Spinal cord (tissue), 10 donors: ENCODE measurements around the gene AFF1. TPM values are rescaled to one million over a fixed set of nuclear protein-coding genes. Genes with fewer than 3 reads are reported as not detected.
A peak's percentile ranks its signal among the peaks of the same experiment; 100 is the strongest.

Source experiments
- DNase-seq, 6 donors: peaks; one replicate each; pipeline versions ENCODE4 v3.0.0 to v3.0.0-alpha.2; 2013 to 2015; ENCODE audit warnings: low spot score in 6 of 6, low read depth in 4 of 6
- H3K27ac ChIP-seq: one replicate; pipeline ENCODE4 v1.5.1; 2013; ENCODE audit warnings: low read depth, low read length, control low read depth
- H3K27me3 ChIP-seq: one replicate; pipeline ENCODE4 v1.6.1; 2013; ENCODE audit warnings: low read length; ENCODE audit not compliant: control insufficient read depth, insufficient read depth
- H3K36me3 ChIP-seq: one replicate; pipeline ENCODE4 v1.6.1; 2013; ENCODE audit warnings: low read length; ENCODE audit not compliant: control insufficient read depth, insufficient read depth
- H3K4me1 ChIP-seq: one replicate; pipeline ENCODE4 v1.6.1; 2013; ENCODE audit warnings: low read length; ENCODE audit not compliant: control insufficient read depth, insufficient read depth
- H3K4me3 ChIP-seq: one replicate; pipeline ENCODE4 v1.5.1; 2013; ENCODE audit warnings: low read depth, low read length, control low read depth
- H3K9me3 ChIP-seq: one replicate; pipeline ENCODE4 v1.6.1; 2013; ENCODE audit warnings: low read length; ENCODE audit not compliant: control insufficient read depth, insufficient read depth
- WGBS: methylation state at CpG from one replicate; pipeline ENCODE4 v1.1.5; 2013; ENCODE audit warnings: missing lambda C conversion rate; ENCODE audit not compliant: insufficient coverage; 5-methylcytosine and 5-hydroxymethylcytosine counted together
- polyA plus RNA-seq, 2 donors: library from polyadenylated mRNA; unstranded; fragments of 120-200 nt; gene quantifications; one replicate each; pipeline ENCODE4 v1.2.1, GENCODE V29; 2013; ENCODE audit not compliant: insufficient read length in 2 of 2
- total RNA-seq, 2 donors: library from RNA; depleted of rRNA in 1 of 2; stranded (reverse); fragments of 120-200 nt in 1 of 2; fragments of >200 nt in 1 of 2; gene quantifications; one replicate each; pipeline versions ENCODE4 v1.2.3 to v1.2.4, GENCODE V29; 2013 to 2014
- donor health status: healthy.

Gene AFF1
- total and polyA plus RNA-seq, 4 donors: 14.2 to 24.6 (median 18.4) TPM

GRCh38 chr4:87093443-87094123 lies 158.8 kb downstream of the AFF1 start:
- DNase-seq: peak in 2 of 6 donors; percentile 75 to 78
- H3K27ac ChIP-seq: no peak overlapping the region
- H3K9me3 ChIP-seq: no peaks in the 10 kb centered on the region
- WGBS: 46% methylated on average over 4 of the region's 4 CpGs
- H3K36me3 ChIP-seq: no peaks in the 10 kb centered on the region
- H3K4me1 ChIP-seq: no peaks in the 10 kb centered on the region
- no peak overlapping the region for H3K4me3 ChIP-seq
- H3K27me3 ChIP-seq: no peaks in the 10 kb centered on the region

- H3K4me1 ChIP-seq: no peaks in the 10 kb centered on the region
These were observed 162.3 kb downstream of the AFF1 start for GRCh38 chr4:87097075-87097474.

GRCh38 chr4:87100168-87100567 lies 165.4 kb downstream of the AFF1 start:
- WGBS: 25% methylated on average over 1 of the region's 1 CpG
- H3K4me3 ChIP-seq: no peak overlapping the region
- H3K4me1 ChIP-seq: no peaks in the 10 kb centered on the region
- H3K36me3 ChIP-seq: no peaks in the 10 kb centered on the region
- no peaks in the 10 kb centered on the region for H3K27me3 ChIP-seq
- no peaks in the 10 kb centered on the region for H3K9me3 ChIP-seq
- H3K27ac ChIP-seq: no peak overlapping the region
- no peak for DNase-seq

More at GRCh38 chr4:87097075-87097474, 162.3 kb downstream of the AFF1 start:
- H3K27ac ChIP-seq: no peak overlapping the region
- no peaks in the 10 kb centered on the region for H3K9me3 ChIP-seq
- no peak overlapping the region for H3K4me3 ChIP-seq
- H3K27me3 ChIP-seq: no peaks in the 10 kb centered on the region
- no peak for DNase-seq
- WGBS: 38% methylated on average over 1 of the region's 4 CpGs
- no peaks in the 10 kb centered on the region for H3K36me3 ChIP-seq

- no peak overlapping the region for H3K4me3 ChIP-seq
- H3K27ac ChIP-seq: no peak overlapping the region
- no peaks in the 10 kb centered on the region for H3K4me1 ChIP-seq
- H3K36me3 ChIP-seq: no peaks in the 10 kb centered on the region
- no peaks in the 10 kb centered on the region for H3K27me3 ChIP-seq
- no peak for DNase-seq
- H3K9me3 ChIP-seq: no peaks in the 10 kb centered on the region
- WGBS: 65% methylated on average over 2 of the region's 7 CpGs
These were observed 166.9 kb downstream of the AFF1 start for GRCh38 chr4:87101543-87102199.

GRCh38 chr4:87103086-87103485 lies 168.3 kb downstream of the AFF1 start:
- Histone ChIP-seq H3K4me1 (no peaks in the 10 kb centered on the region), H3K9me3 (no peaks in the 10 kb centered on the region), H3K4me3 (no peak overlapping the region), H3K27ac (no peak overlapping the region), H3K36me3 (no peaks in the 10 kb centered on the region), H3K27me3 (no peaks in the 10 kb centered on the region)
- whole genome bisulfite sequencing: no CpG with 5 or more reads among the region's 1 CpG
- DNase-seq: no peak

- Histone ChIP-seq H3K27me3 (no peaks in the 10 kb centered on the region), H3K27ac (no peak overlapping the region), H3K9me3 (no peaks in the 10 kb centered on the region), H3K36me3 (no peaks in the 10 kb centered on the region), H3K4me3 (no peak overlapping the region), H3K4me1 (no peaks in the 10 kb centered on the region)
- no peak for DNase-seq
- WGBS: 91% methylated on average over 1 of the region's 2 CpGs
These were observed 168.9 kb downstream of the AFF1 start for GRCh38 chr4:87103691-87104187.

GRCh38 chr4:87105101-87105845 lies 170.5 kb downstream of the AFF1 start:
- Histone ChIP-seq H3K27ac (no peak overlapping the region), H3K36me3 (no peaks in the 10 kb centered on the region), H3K9me3 (no peaks in the 10 kb centered on the region), H3K27me3 (no peaks in the 10 kb centered on the region), H3K4me1 (no peaks in the 10 kb centered on the region), H3K4me3 (no peak overlapping the region)
- DNase-seq: no peak
- WGBS: no CpG with 5 or more reads among the region's 5 CpGs

GRCh38 chr4:87108142-87108546 lies 173.3 kb downstream of the AFF1 start:
- Histone ChIP-seq H3K36me3 (no peaks in the 10 kb centered on the region), H3K4me3 (no peak overlapping the region), H3K27me3 (no peaks in the 10 kb centered on the region), H3K27ac (no peak overlapping the region), H3K4me1 (no peaks in the 10 kb centered on the region), H3K9me3 (no peaks in the 10 kb centered on the region)
- DNase-seq: no peak
- 81% methylated on average over 5 of the region's 5 CpGs for WGBS

- no peaks in the 10 kb centered on the region for H3K9me3 ChIP-seq
- no peaks in the 10 kb centered on the region for H3K27me3 ChIP-seq
- no peak overlapping the region for H3K27ac ChIP-seq
- H3K4me3 ChIP-seq: no peak overlapping the region
- no peaks in the 10 kb centered on the region for H3K4me1 ChIP-seq
- peaks cover under 1% of the 10 kb centered on the region for H3K36me3 ChIP-seq
- WGBS: 80% methylated on average over 2 of the region's 3 CpGs
- peak in 1 of 6 donors; percentile 81 for DNase-seq
These were observed 174.3 kb downstream of the AFF1 start for GRCh38 chr4:87109121-87109520.
